Measurements from ENCODE around the gene SEMA3G.

GRCh38 chr3:52490035-52490938 lies 45.4 kb upstream of the SEMA3G start:
- no peak for TF ChIP-seq POLR2A (IDR thresholded peaks at IDR 0.05; ENCODE audit: low read length)
- no peak for TF ChIP-seq GATA1 (IDR thresholded peaks at IDR 0.05; ENCODE audit: low read depth, low read length)

All from erythroblast (primary cell).